ENCODE data around the gene RHEBL1. TPM values are rescaled to one million over a fixed set of nuclear protein-coding genes. Genes with fewer than 3 reads are reported as not detected.
A peak's percentile ranks its signal among the peaks of the same experiment; 100 is the strongest.

Gene RHEBL1
- 0.83 TPM for polyA plus RNA-seq (2013, experiment 1 of 2)
- polyA plus RNA-seq (2013, experiment 2 of 2): 0.86 TPM

DNA sequence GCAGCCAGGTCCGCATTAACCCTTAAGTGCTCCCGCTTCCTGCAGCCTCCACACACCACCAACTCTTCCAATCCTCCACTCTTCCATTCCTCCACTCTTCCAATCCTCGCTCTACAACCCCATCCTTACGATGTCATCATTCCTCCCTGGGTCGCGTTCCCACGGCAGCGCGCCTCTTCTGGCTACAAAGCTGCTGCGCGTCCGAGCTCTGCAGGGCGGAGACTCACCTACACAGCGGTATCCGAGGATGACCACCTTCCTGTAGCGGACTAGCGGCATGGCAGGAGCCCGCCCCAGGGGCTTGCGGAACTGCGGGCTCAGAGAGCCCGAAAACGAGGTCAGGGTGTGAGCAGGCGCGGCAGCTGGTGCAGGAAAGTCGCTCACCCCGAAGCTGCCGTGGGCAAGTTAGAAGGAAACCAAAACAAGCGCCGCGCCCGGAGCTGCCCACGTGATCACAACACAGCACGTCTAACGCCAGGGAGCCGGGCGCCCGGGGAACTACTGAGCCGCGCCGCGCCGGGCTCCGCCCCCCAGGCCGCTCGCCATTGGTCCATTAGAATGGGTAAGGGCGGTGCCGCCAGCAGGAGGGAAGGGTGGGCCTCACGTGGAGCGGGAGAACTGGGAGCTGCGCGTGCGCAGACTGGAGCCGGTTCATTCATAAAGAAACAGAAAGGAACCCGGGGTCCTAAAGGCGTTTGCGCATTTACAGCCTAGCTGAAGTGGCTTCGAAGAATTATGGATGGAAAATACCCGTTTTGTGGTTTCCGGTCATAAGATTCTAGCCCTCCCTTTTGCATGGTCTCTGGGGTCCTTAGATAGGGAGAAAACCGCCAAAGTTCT lies at the start of gene RHEBL1:
Gene RHEBL1, minus strand, starts transcription at position 473 of the 840 bp plus-strand sequence. Its CDS starts 194 bp downstream, at position 279.
- H2BK120ac ChIP-seq (ENCODE audit: low read depth, low read length): no peak within 1 kb of the TSS
- H3K9ac ChIP-seq (ENCODE audit: low read length): peak within 1 kb of the TSS; percentile 87
- no peak within 1 kb of the TSS for H2BK12ac ChIP-seq (ENCODE audit: low read length in 2 of 2)
- H2BK15ac ChIP-seq (ENCODE audit: low read depth, poor library complexity, severe bottlenecking): no peak within 1 kb of the TSS
- H3K36me3 ChIP-seq (ENCODE audit: control insufficient read depth in 1 of 2, insufficient read depth in 2 of 2, low read depth in 1 of 2, low read length in 2 of 2): no peaks in the 10 kb centered on the region
- no peak within 1 kb of the TSS for H3K18ac ChIP-seq (ENCODE audit: low read depth in 1 of 2, low read length in 2 of 2)
- no peaks in the 10 kb centered on the region for H3K9me3 ChIP-seq (ENCODE audit: control insufficient read depth, low read length)
- no peak within 1 kb of the TSS for H4K91ac ChIP-seq (ENCODE audit: low read length)
- no peak within 1 kb of the TSS for H3K14ac ChIP-seq (ENCODE audit: low read length in 2 of 2)
- peaks cover 6% of the 10 kb centered on the region for H3K4me1 ChIP-seq (ENCODE audit: control insufficient read depth, insufficient read depth, low read depth, low read length)
- H3K23ac ChIP-seq (ENCODE audit: low read length in 2 of 2): peak within 1 kb of the TSS in 1 of 2 experiments; percentile 23
- no peak within 1 kb of the TSS for H2BK5ac ChIP-seq (ENCODE audit: low read depth, low read length, poor library complexity, severe bottlenecking)
- H3K79me1 ChIP-seq (replicated peaks; ENCODE audit: low read length, poor library complexity, severe bottlenecking): no peaks in the 10 kb centered on the region
- H3K4me3 ChIP-seq (ENCODE audit: insufficient read depth in 1 of 2, low read depth in 1 of 2, low read length in 2 of 2): peak within 1 kb of the TSS; percentile 82 to 93
- under 1% methylated on average over 60 of the region's 60 CpGs for WGBS
- H3K4me2 ChIP-seq (ENCODE audit: low read length, poor library complexity, severe bottlenecking): peak within 1 kb of the TSS; percentile 98
- no peak within 1 kb of the TSS for H2AK5ac ChIP-seq (ENCODE audit: low read length, severe bottlenecking)
- no peak within 1 kb of the TSS for H3K27ac ChIP-seq (ENCODE audit: low read length, poor library complexity, severe bottlenecking)
- peak within 1 kb of the TSS; percentile 99 for H2AFZ ChIP-seq (ENCODE audit: low read depth, low read length)
- no peaks in the 10 kb centered on the region for H3K27me3 ChIP-seq (ENCODE audit: control insufficient read depth in 1 of 2, insufficient read depth in 1 of 2, low read length in 2 of 2)
- no peak within 1 kb of the TSS for H4K8ac ChIP-seq (ENCODE audit: low read length)
- peak; percentile 98 for DNase-seq
- H3K4ac ChIP-seq (ENCODE audit: low read depth in 1 of 2, low read length in 2 of 2): no peak within 1 kb of the TSS

DNA sequence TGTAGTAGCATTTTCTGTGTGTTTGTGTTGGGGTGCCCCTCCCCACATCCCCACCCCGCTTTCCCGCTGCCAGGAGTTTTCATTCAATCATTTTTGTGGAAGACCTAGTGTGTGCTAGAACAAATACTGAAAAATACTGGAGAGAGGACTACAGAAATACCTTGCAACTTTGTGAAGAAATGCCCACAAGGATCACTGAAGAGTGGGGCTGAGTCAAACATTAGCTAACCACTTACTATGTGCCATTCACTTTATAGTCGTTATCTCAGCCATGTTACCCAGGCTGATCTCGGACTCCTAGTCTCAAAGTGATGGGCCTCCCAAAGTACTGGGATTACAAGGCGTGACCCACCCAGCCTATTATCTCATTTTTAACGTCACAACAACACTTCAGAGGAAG lies 41.4 kb upstream of the RHEBL1 start:
- 68% methylated on average over 5 of the region's 6 CpGs for WGBS
- no peak overlapping the region for H2BK12ac ChIP-seq (ENCODE audit: low read length in 2 of 2)
- peak overlapping the region in 1 of 2 experiments; percentile 87 for H3K14ac ChIP-seq (ENCODE audit: low read length in 2 of 2)
- H3K79me1 ChIP-seq (replicated peaks; ENCODE audit: low read length, poor library complexity, severe bottlenecking): peaks cover 17% of the 10 kb centered on the region
- peak overlapping the region; percentile 77 to 99 for H3K4me3 ChIP-seq (ENCODE audit: insufficient read depth in 1 of 2, low read depth in 1 of 2, low read length in 2 of 2)
- H3K4me2 ChIP-seq (ENCODE audit: low read length, poor library complexity, severe bottlenecking): peak overlapping the region; percentile 86
- peak overlapping the region in 1 of 2 experiments; percentile 38 for H3K18ac ChIP-seq (ENCODE audit: low read depth in 1 of 2, low read length in 2 of 2)
- H2AFZ ChIP-seq (ENCODE audit: low read depth, low read length): peak overlapping the region; percentile 86
- peak overlapping the region; percentile 91 for H4K8ac ChIP-seq (ENCODE audit: low read length)
- H3K4ac ChIP-seq (ENCODE audit: low read depth in 1 of 2, low read length in 2 of 2): peak overlapping the region in 1 of 2 experiments; percentile 75
- no peak for DNase-seq
- H3K9me3 ChIP-seq (ENCODE audit: control insufficient read depth, low read length): no peaks in the 10 kb centered on the region
- H3K27ac ChIP-seq (ENCODE audit: low read length, poor library complexity, severe bottlenecking): peak overlapping the region; percentile 76
- no peak overlapping the region for H2BK5ac ChIP-seq (ENCODE audit: low read depth, low read length, poor library complexity, severe bottlenecking)
- H3K4me1 ChIP-seq (ENCODE audit: control insufficient read depth, insufficient read depth, low read depth, low read length): peaks cover 16% of the 10 kb centered on the region
- peaks cover 8 to 10% of the 10 kb centered on the region in 2 experiments for H3K36me3 ChIP-seq (ENCODE audit: control insufficient read depth in 1 of 2, insufficient read depth in 2 of 2, low read depth in 1 of 2, low read length in 2 of 2)
- no peak overlapping the region for H3K23ac ChIP-seq (ENCODE audit: low read length in 2 of 2)
- no peak overlapping the region for H4K91ac ChIP-seq (ENCODE audit: low read length)
- peak overlapping the region; percentile 95 for H3K9ac ChIP-seq (ENCODE audit: low read length)
- H2BK15ac ChIP-seq (ENCODE audit: low read depth, poor library complexity, severe bottlenecking): no peak overlapping the region
- H3K27me3 ChIP-seq (ENCODE audit: control insufficient read depth in 1 of 2, insufficient read depth in 1 of 2, low read length in 2 of 2): no peaks in the 10 kb centered on the region
- H2AK5ac ChIP-seq (ENCODE audit: low read length, severe bottlenecking): no peak overlapping the region
- H2BK120ac ChIP-seq (ENCODE audit: low read depth, low read length): no peak overlapping the region

GRCh38 chr12:49110464-49111155 lies 40.8 kb upstream of the RHEBL1 start, which contains the start of gene LMBR1L:
Gene LMBR1L, minus strand, starts transcription at chr12:49110847. Its CDS starts 292 bp downstream, at chr12:49110555.
- Histone ChIP-seq H3K79me1 (replicated peaks; ENCODE audit: low read length, poor library complexity, severe bottlenecking) (peaks cover 22% of the 10 kb centered on the region), H3K14ac (ENCODE audit: low read length in 2 of 2) (peak within 1 kb of the TSS in 1 of 2 experiments; percentile 98), H3K23ac (ENCODE audit: low read length in 2 of 2) (peak within 1 kb of the TSS in 1 of 2 experiments; percentile 99), H2BK15ac (ENCODE audit: low read depth, poor library complexity, severe bottlenecking) (no peak within 1 kb of the TSS), H4K91ac (ENCODE audit: low read length) (peak within 1 kb of the TSS; percentile 74), H3K4ac (ENCODE audit: low read depth in 1 of 2, low read length in 2 of 2) (peak within 1 kb of the TSS; percentile 68 to 87), H3K4me2 (ENCODE audit: low read length, poor library complexity, severe bottlenecking) (peak within 1 kb of the TSS; percentile 86), H2AFZ (ENCODE audit: low read depth, low read length) (peak within 1 kb of the TSS; percentile 86), H3K36me3 (ENCODE audit: control insufficient read depth in 1 of 2, insufficient read depth in 2 of 2, low read depth in 1 of 2, low read length in 2 of 2) (peaks cover 11 to 13% of the 10 kb centered on the region in 2 experiments), H3K9ac (ENCODE audit: low read length) (peak within 1 kb of the TSS; percentile 95), H3K9me3 (ENCODE audit: control insufficient read depth, low read length) (no peaks in the 10 kb centered on the region), H4K8ac (ENCODE audit: low read length) (peak within 1 kb of the TSS; percentile 91), H3K27me3 (ENCODE audit: control insufficient read depth in 1 of 2, insufficient read depth in 1 of 2, low read length in 2 of 2) (no peaks in the 10 kb centered on the region), H3K4me3 (ENCODE audit: insufficient read depth in 1 of 2, low read depth in 1 of 2, low read length in 2 of 2) (peak within 1 kb of the TSS; percentile 77 to 99), H2BK120ac (ENCODE audit: low read depth, low read length) (peak within 1 kb of the TSS; percentile 64), H2BK5ac (ENCODE audit: low read depth, low read length, poor library complexity, severe bottlenecking) (peak within 1 kb of the TSS; percentile 47), H3K27ac (ENCODE audit: low read length, poor library complexity, severe bottlenecking) (peak within 1 kb of the TSS; percentile 76), H2AK5ac (ENCODE audit: low read length, severe bottlenecking) (no peak within 1 kb of the TSS), H3K18ac (ENCODE audit: low read depth in 1 of 2, low read length in 2 of 2) (peak within 1 kb of the TSS; percentile 78 to 99), H2BK12ac (ENCODE audit: low read length in 2 of 2) (peak within 1 kb of the TSS in 1 of 2 experiments; percentile 29), H3K4me1 (ENCODE audit: control insufficient read depth, insufficient read depth, low read depth, low read length) (peaks cover 16% of the 10 kb centered on the region)
- DNase-seq: peak; percentile 99
- under 1% methylated on average over 41 of the region's 43 CpGs for WGBS

Measured in mesenchymal stem cell (in vitro differentiated cells and primary cell).